AG09309 (cell line): ENCODE results near the gene SLC45A2.
A peak's percentile ranks its signal among the peaks of the same experiment; 100 is the strongest.

Source experiments
- DNase-seq: peaks from one replicate; pipeline ENCODE4 v3.0.0-alpha.2; 2010; ENCODE audit warnings: low read depth
- H3K4me3 ChIP-seq: 2 replicates; pipeline ENCODE4 v1.5.1; 2011; ENCODE audit warnings: mild to moderate bottlenecking, low read depth, low read length, moderate library complexity; ENCODE audit not compliant: control insufficient read depth
- CTCF ChIP-seq: IDR thresholded peaks from 2 replicates; pipeline ENCODE4 v1.5.1; 2011; ENCODE audit warnings: mild to moderate bottlenecking, low read depth, low read length, inconsistent platforms; ENCODE audit not compliant: insufficient read depth, control insufficient read depth; ENCODE audit errors: missing control alignments

SLC45A2 gene

GRCh38 chr5:34008802-34009201 is 24.3 kb upstream of the SLC45A2 start:
- peak overlapping the region; percentile 85 for H3K4me3 ChIP-seq

GRCh38 chr5:34007621-34008600 is 23.4 kb upstream of the SLC45A2 start, which contains the start of gene AMACR:
AMACR (minus strand) TSS chr5:34008050; CDS start chr5:34008019, 31 bp downstream.
- peak; percentile 50 for DNase-seq
- TF ChIP-seq CTCF: no peak

More at GRCh38 chr5:34008802-34009201, 24.3 kb upstream of the SLC45A2 start:
- no peak for DNase-seq
- no peak for TF ChIP-seq CTCF

GRCh38 chr5:34007201-34007620 is 22.7 kb upstream of the SLC45A2 start:
- peak overlapping the region; percentile 85 for H3K4me3 ChIP-seq
- no peak for TF ChIP-seq CTCF
- no peak for DNase-seq

More at GRCh38 chr5:34007621-34008600, 23.4 kb upstream of the SLC45A2 start, which contains the start of gene AMACR:
- peak within 1 kb of the TSS; percentile 85 for H3K4me3 ChIP-seq

- no peak overlapping the region for H3K4me3 ChIP-seq
- TF ChIP-seq CTCF: no peak
- DNase-seq: no peak
These were observed 21.2 kb upstream of the SLC45A2 start for GRCh38 chr5:34005681-34006080.

GRCh38 chr5:34005211-34005610 is 20.7 kb upstream of the SLC45A2 start:
- TF ChIP-seq CTCF: no peak
- DNase-seq: no peak
- H3K4me3 ChIP-seq: no peak overlapping the region

- H3K4me3 ChIP-seq: no peak overlapping the region
- TF ChIP-seq CTCF: no peak
- DNase-seq: no peak
These were observed 19.4 kb upstream of the SLC45A2 start for GRCh38 chr5:34003941-34004340.
